Activated naive CD4-positive, alpha-beta T cell treated with anti-CD3 and anti-CD28 coated beads, Interleukin-2, amount 50 U/mL, for 72 hours (primary cell): ENCODE data around the gene MON2. TPM values are rescaled to one million over a fixed set of nuclear protein-coding genes. Genes with fewer than 3 reads are reported as not detected.

Source experiments
- ATAC-seq, 2 donors: fragments of 150-1000 bp; cut with Tn5 transposase; 2 replicates each; pipeline ENCODE4 v1.10.0; 2021; ENCODE audit warnings: mild to moderate bottlenecking in 2 of 2, moderate library complexity in 2 of 2
- DNase-seq, 2 donors: peaks; one replicate each; pipeline ENCODE4 v3.0.0; 2021 to 2022; ENCODE audit warnings: low spot score in 2 of 2
- H3K27ac Mint-ChIP-seq, 2 donors: one replicate each; pipeline ENCODE4 v1.8.0; 2022; ENCODE audit warnings: mild to moderate bottlenecking in 2 of 2, mixed read lengths in 2 of 2
- H3K36me3 Mint-ChIP-seq, 2 donors: one replicate each; pipeline ENCODE4 v1.8.0; 2022; ENCODE audit warnings: mixed read lengths in 2 of 2
- H3K9me3 Mint-ChIP-seq, 2 donors: one replicate each; pipeline ENCODE4 v1.8.0; 2022; ENCODE audit warnings: mixed read lengths in 2 of 2
- total RNA-seq, 2 donors: library from RNA; stranded (reverse); gene quantifications; one replicate each; pipeline ENCODE4 v1.2.3, GENCODE V29; 2022

The MON2 gene
- total RNA-seq, 2 donors from 2014 or later, result 39.7 to 40.3 TPM

GRCh38 chr12:62618319-62618718 is 151.7 kb downstream of the MON2 start:
- DNase-seq (no peak), ATAC-seq (no peak)
- H3K27ac Mint-ChIP-seq, result no peak overlapping the region
- no peaks in the 10 kb centered on the region for H3K9me3 Mint-ChIP-seq
- no peaks in the 10 kb centered on the region for H3K36me3 Mint-ChIP-seq

GRCh38 chr12:62618930-62619329 is 152.3 kb downstream of the MON2 start:
- Mint-ChIP-seq H3K9me3 (no peaks in the 10 kb centered on the region), H3K27ac (no peak overlapping the region), H3K36me3 (no peaks in the 10 kb centered on the region)
- no peak for DNase-seq
- ATAC-seq, result no peak

- ATAC-seq, result no peak
- H3K9me3 Mint-ChIP-seq, result no peaks in the 10 kb centered on the region
- H3K36me3 Mint-ChIP-seq, result no peaks in the 10 kb centered on the region
- DNase-seq, result no peak
- no peak overlapping the region for H3K27ac Mint-ChIP-seq
Observed at GRCh38 chr12:62621101-62621638, 154.5 kb downstream of the MON2 start.

- Mint-ChIP-seq H3K9me3 (no peaks in the 10 kb centered on the region), H3K36me3 (no peaks in the 10 kb centered on the region), H3K27ac (no peak overlapping the region)
- DNase-seq (no peak), ATAC-seq (no peak)
Observed at GRCh38 chr12:62622177-62622576, 155.6 kb downstream of the MON2 start.

- Mint-ChIP-seq H3K36me3 (no peaks in the 10 kb centered on the region), H3K27ac (no peak overlapping the region), H3K9me3 (no peaks in the 10 kb centered on the region)
- ATAC-seq (no peak), DNase-seq (no peak)
Observed at GRCh38 chr12:62625228-62625627, 158.6 kb downstream of the MON2 start.

- DNase-seq, result no peak
- Mint-ChIP-seq H3K27ac (no peak overlapping the region), H3K9me3 (no peaks in the 10 kb centered on the region), H3K36me3 (peaks cover 0 to 4% of the 10 kb centered on the region in 2 donors)
- no peak for ATAC-seq
Observed at GRCh38 chr12:62627181-62627580, 160.6 kb downstream of the MON2 start.

GRCh38 chr12:62629413-62629812 is 162.8 kb downstream of the MON2 start:
- no peaks in the 10 kb centered on the region for H3K9me3 Mint-ChIP-seq
- H3K27ac Mint-ChIP-seq, result no peak overlapping the region
- no peak for DNase-seq
- no peak for ATAC-seq
- H3K36me3 Mint-ChIP-seq, result peaks cover 0 to 4% of the 10 kb centered on the region in 2 donors

- H3K36me3 Mint-ChIP-seq, result peaks cover 0 to 4% of the 10 kb centered on the region in 2 donors
- H3K9me3 Mint-ChIP-seq, result no peaks in the 10 kb centered on the region
- no peak overlapping the region for H3K27ac Mint-ChIP-seq
- ATAC-seq, result no peak
- DNase-seq, result no peak
Observed at GRCh38 chr12:62629971-62630739, 163.5 kb downstream of the MON2 start.

- Mint-ChIP-seq H3K9me3 (no peaks in the 10 kb centered on the region), H3K27ac (no peak overlapping the region), H3K36me3 (peaks cover 0 to 4% of the 10 kb centered on the region in 2 donors)
- DNase-seq (peak in 1 of 2 donors; percentile 4), ATAC-seq (peak; percentile 60)
Observed at GRCh38 chr12:62631471-62632410, 165.1 kb downstream of the MON2 start.

- Mint-ChIP-seq H3K36me3 (peaks cover 0 to 4% of the 10 kb centered on the region in 2 donors), H3K9me3 (no peaks in the 10 kb centered on the region), H3K27ac (no peak overlapping the region)
- ATAC-seq, result peak; percentile 21 to 39
- DNase-seq, result no peak
Observed at GRCh38 chr12:62632411-62632918, 165.8 kb downstream of the MON2 start.

- no peak for ATAC-seq
- no peaks in the 10 kb centered on the region for H3K9me3 Mint-ChIP-seq
- H3K27ac Mint-ChIP-seq, result no peak overlapping the region
- H3K36me3 Mint-ChIP-seq, result peaks cover 0 to 4% of the 10 kb centered on the region in 2 donors
- DNase-seq, result no peak
Observed at GRCh38 chr12:62635649-62636048, 169.0 kb downstream of the MON2 start.

GRCh38 chr12:62637679-62638078 is 171.1 kb downstream of the MON2 start:
- no peak for DNase-seq
- no peak for ATAC-seq
- Mint-ChIP-seq H3K36me3 (no peaks in the 10 kb centered on the region), H3K9me3 (no peaks in the 10 kb centered on the region), H3K27ac (no peak overlapping the region)

- peak overlapping the region in 1 of 2 donors; percentile 65 for H3K27ac Mint-ChIP-seq
- H3K9me3 Mint-ChIP-seq, result no peaks in the 10 kb centered on the region
- H3K36me3 Mint-ChIP-seq, result no peaks in the 10 kb centered on the region
- DNase-seq (peak in 1 of 2 donors; percentile 47), ATAC-seq (peak; percentile 98 to 99)
Observed at GRCh38 chr12:62640910-62641448, 174.4 kb downstream of the MON2 start.

- Mint-ChIP-seq H3K36me3 (no peaks in the 10 kb centered on the region), H3K9me3 (no peaks in the 10 kb centered on the region), H3K27ac (no peak overlapping the region)
- ATAC-seq (no peak), DNase-seq (no peak)
Observed at GRCh38 chr12:62642486-62642885, 175.9 kb downstream of the MON2 start.

- no peaks in the 10 kb centered on the region for H3K9me3 Mint-ChIP-seq
- H3K27ac Mint-ChIP-seq, result no peak overlapping the region
- DNase-seq (no peak), ATAC-seq (no peak)
- H3K36me3 Mint-ChIP-seq, result no peaks in the 10 kb centered on the region
Observed at GRCh38 chr12:62643486-62643885, 176.9 kb downstream of the MON2 start.

- ATAC-seq (no peak), DNase-seq (no peak)
- no peaks in the 10 kb centered on the region for H3K36me3 Mint-ChIP-seq
- no peaks in the 10 kb centered on the region for H3K9me3 Mint-ChIP-seq
- peak overlapping the region in 1 of 2 donors; percentile 24 for H3K27ac Mint-ChIP-seq
Observed at GRCh38 chr12:62646566-62646965, 179.9 kb downstream of the MON2 start.

GRCh38 chr12:62647586-62647985 is 181.0 kb downstream of the MON2 start:
- Mint-ChIP-seq H3K9me3 (no peaks in the 10 kb centered on the region), H3K27ac (no peak overlapping the region), H3K36me3 (no peaks in the 10 kb centered on the region)
- ATAC-seq, result no peak
- no peak for DNase-seq
